Smooth muscle cell (in vitro differentiated cells): Measurements from ENCODE around the gene SYNGAP1. TPM values are rescaled to one million over a fixed set of nuclear protein-coding genes. Genes with fewer than 3 reads are reported as not detected.

Experiments
- DNase-seq: peaks from one replicate; lab custom pipeline; 2025; ENCODE audit not compliant: unreplicated experiment; lab: John Stamatoyannopoulos, UW
- H2AFZ ChIP-seq: fragments of 200-600 bp; sonication (generic); 2 replicates; pipeline ENCODE4 v1.6.0; 2016; ENCODE audit warnings: antibody characterized with exemption, low read depth, mild to moderate bottlenecking
- H3F3A ChIP-seq: fragments of 200-600 bp; sonication (generic); 2 replicates; pipeline ENCODE4 v1.6.0; 2017; ENCODE audit warnings: antibody characterized with exemption, low read depth
- H3K27ac ChIP-seq: fragments of 200-600 bp; sonication (generic); 2 replicates; pipeline ENCODE4 v1.5.1; 2016; ENCODE audit warnings: low read depth, mild to moderate bottlenecking
- H3K27me3 ChIP-seq: fragments of 200-600 bp; sonication (generic); 2 replicates; pipeline ENCODE4 v1.6.1; 2016; ENCODE audit warnings: low read depth, mild to moderate bottlenecking
- H3K36me3 ChIP-seq: fragments of 200-600 bp; sonication (generic); 2 replicates; pipeline ENCODE4 v1.5.1; 2016; ENCODE audit warnings: low read depth
- H3K4me1 ChIP-seq: fragments of 200-600 bp; sonication (generic); 2 replicates; pipeline ENCODE4 v1.5.1; 2016; ENCODE audit warnings: low read depth
- H3K4me2 ChIP-seq: fragments of 200-600 bp; sonication (generic); 2 replicates; pipeline ENCODE4 v1.6.0; 2016; ENCODE audit warnings: mild to moderate bottlenecking
- H3K4me3 ChIP-seq: fragments of 200-600 bp; sonication (generic); 2 replicates; pipeline ENCODE4 v1.5.1; 2016; ENCODE audit warnings: mild to moderate bottlenecking
- H3K79me2 ChIP-seq: fragments of 200-600 bp; sonication (generic); 2 replicates; pipeline ENCODE4 v1.6.0; 2016; ENCODE audit warnings: low read depth, mild to moderate bottlenecking
- H3K9ac ChIP-seq: fragments of 200-600 bp; sonication (generic); 2 replicates; pipeline ENCODE4 v1.6.0; 2016; ENCODE audit warnings: low read depth
- H3K9me3 ChIP-seq: fragments of 200-600 bp; sonication (generic); replicated peaks from 2 replicates; pipeline ENCODE4 v1.5.1; 2016; ENCODE audit warnings: low read depth
- H4K20me1 ChIP-seq: fragments of 200-600 bp; sonication (generic); 2 replicates; pipeline ENCODE4 v1.6.0; 2016; ENCODE audit warnings: low read depth
- CTCF ChIP-seq: fragments of 200-600 bp; sonication (generic); IDR thresholded peaks from 2 replicates; pipeline ENCODE4 v1.5.1; 2017; ENCODE audit warnings: borderline replicate concordance, mild to moderate bottlenecking, antibody characterized with exemption; ENCODE audit not compliant: insufficient read depth, poor library complexity, severe bottlenecking
- WGBS: methylation state at CpG from one replicate; pipeline ENCODE4 v1.1.7; 2016; ENCODE audit warnings: low lambda C conversion rate; 5-methylcytosine and 5-hydroxymethylcytosine counted together
- polyA plus RNA-seq: library from polyadenylated mRNA; unstranded; fragments of >200 nt; fragmentation: Nextera tagmentation; extraction: Ambion mirVana; gene quantifications from 2 replicates; pipeline ENCODE4 v1.2.1, GENCODE V29; 2016
- total RNA-seq: library from RNA; depleted of rRNA; stranded (reverse); fragments of >200 nt; gene quantifications from 2 replicates; pipeline ENCODE4 v1.2.3, GENCODE V29; 2014

Gene SYNGAP1
- total and polyA plus RNA-seq, 2 experiments from 2014 or later, result 1.9 to 10.4 TPM

- Histone ChIP-seq H3F3A (peaks cover 4% of the 10 kb centered on the region), H3K36me3 (no peaks in the 10 kb centered on the region), H3K27ac (peak overlapping the region; percentile 84), H3K79me2 (peaks cover 37% of the 10 kb centered on the region), H3K9ac (no peak overlapping the region), H2AFZ (no peak overlapping the region), H3K9me3 (no peaks in the 10 kb centered on the region), H3K4me2 (peak overlapping the region; percentile 98), H3K4me1 (peaks cover 19% of the 10 kb centered on the region), H3K27me3 (no peaks in the 10 kb centered on the region), H3K4me3 (no peak overlapping the region), H4K20me1 (peaks cover 14% of the 10 kb centered on the region)
- no peak for DNase-seq
- TF ChIP-seq CTCF, result no peak
- WGBS, result 96% methylated on average over 10 of the region's 10 CpGs
Measured at GRCh38 chr6:33412140-33413009, 7.5 kb upstream of the SYNGAP1 start.

- Histone ChIP-seq H3K27me3 (no peaks in the 10 kb centered on the region), H3K27ac (no peak overlapping the region), H4K20me1 (peaks cover 14% of the 10 kb centered on the region), H3K36me3 (no peaks in the 10 kb centered on the region), H3K4me1 (peaks cover 20% of the 10 kb centered on the region), H3F3A (peaks cover 4% of the 10 kb centered on the region), H3K79me2 (peaks cover 37% of the 10 kb centered on the region), H3K4me3 (no peak overlapping the region), H3K9ac (no peak overlapping the region), H3K4me2 (no peak overlapping the region), H2AFZ (no peak overlapping the region), H3K9me3 (no peaks in the 10 kb centered on the region)
- no peak for DNase-seq
- TF ChIP-seq CTCF, result no peak
- WGBS, result 94% methylated on average over 14 of the region's 14 CpGs
Measured at GRCh38 chr6:33413241-33414120, 6.4 kb upstream of the SYNGAP1 start.

GRCh38 chr6:33414592-33415271 lies 5.1 kb upstream of the SYNGAP1 start:
- Histone ChIP-seq H4K20me1 (peaks cover 14% of the 10 kb centered on the region), H3F3A (peaks cover 7% of the 10 kb centered on the region), H3K4me1 (peaks cover 33% of the 10 kb centered on the region), H3K9ac (no peak overlapping the region), H3K36me3 (no peaks in the 10 kb centered on the region), H3K4me3 (no peak overlapping the region), H3K27ac (no peak overlapping the region), H3K79me2 (peaks cover 43% of the 10 kb centered on the region), H3K27me3 (no peaks in the 10 kb centered on the region), H3K9me3 (no peaks in the 10 kb centered on the region), H3K4me2 (no peak overlapping the region), H2AFZ (no peak overlapping the region)
- no peak for DNase-seq
- TF ChIP-seq CTCF, result peak; percentile 39
- WGBS, result 93% methylated on average over 11 of the region's 12 CpGs
